ENCODE results near the gene DNAJC9.

DNA sequence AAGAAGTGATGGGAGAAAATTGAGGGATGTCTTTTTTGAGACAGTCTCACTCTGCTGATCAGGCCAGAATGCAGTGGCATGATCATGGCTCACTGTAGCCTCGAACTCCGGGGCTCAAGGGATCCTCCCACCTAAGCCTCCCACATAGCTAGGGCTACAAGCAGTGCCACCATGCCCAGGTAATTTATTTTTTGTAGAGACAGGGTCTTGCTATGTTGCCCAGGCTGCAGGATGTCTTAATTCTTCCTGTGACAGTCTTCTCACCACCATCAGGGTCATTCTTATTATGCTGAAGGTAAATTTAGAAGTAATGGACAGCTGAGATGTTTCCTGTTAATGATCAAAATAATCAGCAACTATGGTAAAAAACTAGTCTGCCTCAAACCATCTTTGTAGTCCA, 7.1 kb downstream of the DNAJC9 start:
- TF ChIP-seq CTCF (IDR thresholded peaks at IDR 0.05), result no peak
- TF ChIP-seq POLR2A (IDR thresholded peaks at IDR 0.05), result no peak
